22Rv1 (cell line): ENCODE results near the gene SLC25A5.

Source experiments
- CTCF ChIP-seq: fragments of 450-650 bp; IDR thresholded peaks from 2 replicates; pipeline ENCODE4 v1.5.1; 2017; ENCODE audit warnings: mild to moderate bottlenecking
- ZFX ChIP-seq: fragments of 450-650 bp; IDR thresholded peaks from 2 replicates; pipeline ENCODE4 v1.6.1; 2017; ENCODE audit warnings: antibody characterized with exemption, borderline replicate concordance

DNA sequence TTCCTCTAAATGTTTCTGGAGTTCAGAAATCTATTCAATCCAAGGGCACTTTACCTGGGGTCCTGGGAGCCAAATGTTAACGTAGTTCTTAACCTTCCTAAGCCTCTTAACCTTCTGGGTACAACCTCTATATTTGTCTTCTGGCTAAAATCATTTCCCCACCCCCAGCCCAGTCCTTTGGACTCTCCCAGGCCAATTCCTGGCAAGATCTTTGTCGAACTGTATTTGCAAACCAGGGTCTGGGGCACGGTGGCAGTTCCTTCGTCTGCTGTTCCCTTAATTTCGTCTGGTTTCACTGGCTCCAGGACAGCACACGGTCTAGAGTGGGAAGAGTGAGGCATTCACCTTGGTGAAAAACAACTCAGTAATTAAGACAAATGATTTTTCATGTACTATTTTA lies 811 bp upstream of the SLC25A5 start:
- TF ChIP-seq CTCF, result no peak
- no peak for TF ChIP-seq ZFX
